Epithelial cell of prostate (primary cell): ENCODE data around the gene DUSP21.
"Not testable (repeated sequence)": the region's sequence is repeated elsewhere in the genome, so short reads cannot be mapped to it uniquely, and the experiment has no call there.

Experiments used
- DNase-seq: peaks from one replicate; pipeline ENCODE4 v3.0.0-alpha.2; 2011; ENCODE audit warnings: low read depth, low spot score
- H3K27ac ChIP-seq: fragments of 450-650 bp; 2 replicates; pipeline ENCODE4 v1.5.1; 2017; ENCODE audit warnings: mild to moderate bottlenecking

The DUSP21 gene

DNA sequence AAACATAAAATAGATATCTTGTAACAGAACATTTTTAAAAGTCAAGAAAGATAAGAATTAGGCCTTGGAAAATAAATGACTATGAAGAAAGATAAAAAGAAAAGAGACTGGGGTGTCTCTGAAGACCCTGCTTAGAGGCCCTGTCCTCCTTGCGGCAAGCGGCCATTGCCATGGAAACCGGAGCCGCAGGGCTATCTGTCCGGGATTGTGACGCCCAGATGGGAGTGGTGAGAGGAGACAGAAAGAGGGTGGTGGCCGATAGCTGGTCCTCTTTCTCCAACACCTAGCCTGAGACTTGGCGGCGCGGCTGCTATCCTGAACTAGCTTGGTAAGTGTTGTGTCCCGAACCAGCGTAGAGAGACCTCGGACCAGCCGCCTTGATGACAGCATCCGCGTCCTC lies at the start of gene DUSP21:
DUSP21 (plus strand) TSS at position 269 of the 400 bp plus-strand sequence; CDS start at position 381, 112 bp downstream.
- peak within 1 kb of the TSS; percentile 63 for H3K27ac ChIP-seq
- no peak for DNase-seq

DNA sequence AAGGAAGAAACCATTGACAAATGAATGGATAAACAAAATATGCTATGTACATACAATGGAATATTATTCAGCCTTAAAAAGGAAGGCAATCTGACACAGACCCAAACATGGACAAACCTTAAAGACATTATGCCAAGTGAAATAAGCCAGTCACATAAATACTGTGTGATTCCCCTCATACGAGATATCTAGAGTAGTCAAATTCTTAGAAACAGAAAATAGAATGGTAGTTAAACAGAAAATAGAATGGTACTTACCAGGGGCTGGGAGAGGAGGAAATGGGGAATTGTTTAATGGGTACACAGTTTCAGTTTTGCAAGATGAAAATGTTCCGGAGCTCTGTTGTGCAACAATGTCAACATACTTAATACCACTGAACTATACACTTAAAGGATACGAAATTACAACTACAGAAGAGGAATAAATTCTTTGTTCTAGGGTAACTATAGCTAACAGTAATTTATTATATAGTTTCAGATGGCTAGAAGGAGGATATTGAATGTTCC lies 47.8 kb upstream of the DUSP21 start:
- DNase-seq = no peak
- H3K27ac ChIP-seq = no peak overlapping the region

DNA sequence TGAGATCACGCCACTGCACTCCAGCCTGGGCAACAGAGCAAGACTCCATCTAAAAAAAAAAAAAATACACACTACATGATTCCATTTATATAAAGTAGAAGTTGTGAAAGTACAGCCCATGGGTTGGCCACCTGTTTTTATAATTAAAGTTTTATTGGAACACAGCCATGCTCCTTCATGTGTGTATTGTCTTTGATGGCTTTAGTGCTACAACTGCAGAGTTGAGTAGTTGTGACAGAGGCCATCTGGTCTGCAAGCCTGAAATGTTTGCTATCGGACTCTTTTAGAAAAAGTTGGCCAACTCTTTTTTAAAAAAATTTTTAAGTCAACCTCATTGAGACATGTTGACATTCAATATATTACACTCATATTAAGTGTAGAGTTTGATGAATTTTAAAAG lies 41.2 kb upstream of the DUSP21 start:
- no peak for DNase-seq
- H3K27ac ChIP-seq = no peak overlapping the region

DNA sequence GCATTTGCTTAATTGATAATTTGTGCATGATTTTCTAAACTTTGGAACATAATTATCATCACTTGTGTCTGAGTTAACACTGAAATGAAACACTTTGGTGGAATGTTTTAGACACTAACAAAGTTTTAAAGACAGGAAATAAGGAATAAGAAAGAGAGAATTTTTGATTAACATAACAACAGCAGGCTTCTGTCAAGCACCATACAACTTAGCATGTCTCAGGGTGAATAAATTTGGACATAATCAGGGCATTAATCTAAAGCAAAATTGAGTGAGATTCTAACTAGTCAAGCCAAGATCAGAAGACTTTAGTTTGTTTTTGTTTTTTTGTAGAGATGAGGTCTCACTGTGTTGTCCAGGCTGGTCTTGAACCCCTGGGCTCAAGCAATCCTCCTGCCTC lies 28.1 kb upstream of the DUSP21 start:
- DNase-seq = no peak
- H3K27ac ChIP-seq = no peak overlapping the region

DNA sequence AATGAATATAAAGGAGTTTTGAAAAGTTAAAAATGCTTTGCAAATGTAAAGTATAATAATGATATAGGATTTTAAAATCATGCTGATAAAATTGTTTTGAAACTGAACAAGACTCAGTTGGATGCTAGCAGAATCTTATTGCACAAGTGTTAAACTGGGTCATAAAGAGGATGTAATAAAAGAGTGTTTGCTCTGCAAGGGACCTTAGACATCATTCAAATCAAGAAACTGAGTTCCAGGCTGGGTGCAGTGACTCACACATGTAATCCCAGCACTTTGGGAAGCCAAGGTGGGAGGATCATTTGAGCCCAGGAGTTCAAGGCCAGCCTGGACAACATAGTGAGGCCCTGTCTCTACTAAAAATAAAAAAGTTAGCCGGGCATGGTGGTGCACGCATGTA lies 27.5 kb upstream of the DUSP21 start:
- no peak overlapping the region for H3K27ac ChIP-seq
- DNase-seq = no peak

DNA sequence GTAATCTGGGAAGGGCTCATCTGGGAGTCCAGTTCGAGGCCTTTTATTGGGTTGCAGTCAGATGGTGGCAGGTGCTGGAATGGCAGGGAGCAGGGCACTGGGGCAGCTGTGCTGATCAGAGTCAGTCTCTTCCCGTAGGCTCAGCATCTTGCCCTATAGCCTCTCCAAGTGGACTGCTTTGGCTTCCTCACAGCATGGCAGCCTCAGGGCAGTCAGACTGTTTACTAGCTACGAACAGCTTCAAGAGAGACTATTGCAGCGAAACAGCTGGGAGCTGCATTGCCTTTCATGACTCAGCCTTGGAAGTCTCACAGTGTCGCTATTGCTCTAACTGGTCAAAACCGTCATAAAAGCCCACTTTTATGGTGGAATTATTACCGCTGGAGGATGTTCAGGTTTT lies 26.8 kb upstream of the DUSP21 start:
- no peak for DNase-seq
- no peak overlapping the region for H3K27ac ChIP-seq

DNA sequence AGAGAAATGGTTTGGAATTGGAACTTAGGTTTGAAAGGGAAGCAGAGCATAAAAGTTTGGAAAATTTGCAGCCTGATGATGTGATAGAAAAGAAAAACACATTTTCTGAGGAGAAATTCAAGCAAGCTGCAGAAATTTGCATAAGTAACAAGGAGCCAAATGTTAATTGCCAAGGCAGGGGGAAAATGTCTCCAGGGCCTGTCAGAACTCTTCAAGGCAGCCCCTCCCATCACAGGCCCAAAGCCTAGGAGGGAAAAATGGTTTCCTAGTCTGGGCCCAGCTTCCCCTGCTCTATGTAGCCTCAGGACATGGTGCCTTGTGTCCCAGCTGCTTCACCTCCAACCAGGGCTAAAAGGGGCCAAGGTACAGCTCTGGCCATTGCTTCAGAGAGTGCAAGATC lies 21.2 kb upstream of the DUSP21 start:
- DNase-seq = no peak

DNA sequence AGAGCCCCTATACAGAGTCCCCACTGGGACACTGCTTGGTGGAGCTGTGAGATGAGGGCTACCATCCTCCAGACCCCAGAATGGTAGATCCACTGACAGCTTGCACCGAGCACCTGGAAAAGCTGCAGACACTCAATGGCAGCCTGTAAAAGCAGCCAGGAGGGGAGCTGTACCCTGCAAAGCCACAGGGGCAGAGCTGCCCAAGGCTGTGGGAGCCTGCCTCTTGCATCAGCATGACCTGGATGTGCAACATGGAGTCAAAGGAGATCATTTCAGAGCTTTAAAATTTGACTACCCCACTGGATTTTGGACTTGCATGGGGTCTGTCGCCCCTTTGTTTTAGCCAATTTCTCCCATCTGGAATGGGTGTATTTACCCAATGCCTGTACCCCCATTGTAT lies 20.6 kb upstream of the DUSP21 start:
- not testable (repeated sequence) for H3K27ac ChIP-seq, DNase-seq

More for the DNA sequence above, 21.2 kb upstream of the DUSP21 start:
- H3K27ac ChIP-seq = no peak overlapping the region

DNA sequence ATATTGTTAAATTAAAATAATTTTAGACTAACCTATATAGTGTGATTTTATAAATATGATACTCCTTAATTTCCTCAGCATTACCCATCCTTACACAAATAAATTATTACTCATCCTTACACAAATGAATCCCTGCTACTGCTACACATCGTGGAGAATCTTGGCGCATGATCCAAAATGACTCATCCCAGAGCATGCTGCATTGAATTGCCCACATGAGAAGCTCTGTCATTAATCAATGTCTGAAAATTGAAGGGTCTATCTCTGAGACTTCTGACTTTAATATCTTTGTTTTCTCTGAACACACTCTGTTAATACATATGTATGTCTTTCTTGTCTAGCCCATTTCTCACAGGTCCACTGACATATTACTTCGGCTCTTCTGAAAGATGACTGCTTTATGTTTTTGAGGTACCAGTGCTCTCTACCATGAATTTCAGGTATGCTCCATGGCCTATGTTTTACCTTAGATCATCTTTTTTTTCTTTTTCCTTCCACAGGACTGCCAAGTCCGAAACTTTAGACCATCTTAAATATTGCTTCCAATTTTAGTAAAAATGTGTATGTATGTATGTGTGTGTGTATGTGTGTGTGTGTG lies 15.7 kb upstream of the DUSP21 start:
- H3K27ac ChIP-seq = no peak overlapping the region
- DNase-seq = peak; percentile 37

DNA sequence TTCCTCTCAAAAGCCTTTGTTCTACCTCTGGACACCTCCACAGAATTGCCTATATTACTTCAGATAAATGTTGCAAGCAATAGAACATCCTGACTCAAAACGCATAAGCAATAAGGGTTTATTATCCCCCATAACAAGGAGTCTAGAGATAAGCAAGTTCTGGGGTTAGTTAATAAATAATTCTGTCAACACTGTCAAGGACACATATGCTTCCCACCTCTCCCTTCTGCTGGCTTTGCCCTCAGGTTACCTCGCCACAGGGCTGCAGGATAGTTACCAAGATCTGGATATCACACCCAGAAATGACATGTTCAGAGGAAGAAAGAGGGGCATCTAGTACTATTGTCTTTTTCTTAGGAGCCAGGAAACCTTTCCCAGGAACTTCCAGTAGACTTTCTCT lies 14.0 kb upstream of the DUSP21 start:
- no peak overlapping the region for H3K27ac ChIP-seq
- no peak for DNase-seq

DNA sequence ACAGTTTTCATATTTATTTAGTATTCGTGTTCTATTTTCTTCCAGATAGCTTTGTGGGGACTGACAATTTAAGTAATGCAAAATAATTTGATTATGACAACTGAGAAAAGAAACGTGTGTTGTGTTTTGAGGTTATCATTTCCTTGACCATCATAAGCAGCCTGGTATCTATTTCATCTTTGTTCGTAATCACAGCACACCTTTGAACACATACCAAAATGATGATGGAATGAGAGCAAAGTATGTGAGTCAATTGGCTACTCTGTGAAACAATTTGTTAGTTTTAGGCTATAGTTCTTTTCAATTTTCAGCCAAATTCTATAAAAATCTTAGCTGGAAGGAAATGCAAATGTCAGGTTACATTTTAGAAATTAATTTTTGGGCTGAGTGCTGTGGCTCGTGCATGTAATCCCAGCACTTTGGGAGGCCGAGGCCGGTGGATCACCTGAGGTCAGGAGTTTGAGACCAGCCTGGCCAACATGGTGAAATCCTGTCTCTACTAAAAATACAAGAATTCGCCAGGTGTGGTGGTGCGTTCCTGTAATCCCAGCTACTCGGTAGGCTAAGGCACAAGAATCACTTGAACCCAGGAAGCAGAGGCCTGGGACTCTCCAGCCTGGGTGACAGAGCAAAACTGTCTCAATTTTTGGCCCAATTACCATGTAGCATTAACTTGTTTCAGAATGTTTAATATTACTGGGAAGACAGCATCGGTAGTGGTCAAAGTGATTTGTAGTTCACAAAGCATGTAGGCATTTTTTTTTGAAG lies 1.1 kb upstream of the DUSP21 start:
- peak overlapping the region; percentile 63 for H3K27ac ChIP-seq
- DNase-seq = peak; percentile 3

DNA sequence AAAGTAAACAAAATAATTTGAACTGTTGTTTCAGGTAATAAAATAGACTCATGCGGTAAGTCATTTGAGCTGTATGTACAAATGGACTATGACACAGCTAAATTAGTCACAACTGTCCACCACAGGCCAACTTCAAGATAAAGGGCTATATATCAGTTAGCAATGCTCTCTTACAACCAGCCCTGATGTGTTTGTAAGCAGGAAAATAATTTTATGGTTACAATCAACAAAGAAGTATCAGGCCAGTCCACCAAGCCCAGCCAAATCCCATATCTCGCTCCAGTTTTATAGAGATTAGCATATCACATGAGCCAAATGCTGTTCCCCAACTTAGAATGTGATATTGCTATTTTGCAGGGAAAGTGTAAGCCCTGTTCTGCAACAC lies 511 bp upstream of the DUSP21 start:
- peak; percentile 37 for DNase-seq
- H3K27ac ChIP-seq = peak overlapping the region; percentile 63

DNA sequence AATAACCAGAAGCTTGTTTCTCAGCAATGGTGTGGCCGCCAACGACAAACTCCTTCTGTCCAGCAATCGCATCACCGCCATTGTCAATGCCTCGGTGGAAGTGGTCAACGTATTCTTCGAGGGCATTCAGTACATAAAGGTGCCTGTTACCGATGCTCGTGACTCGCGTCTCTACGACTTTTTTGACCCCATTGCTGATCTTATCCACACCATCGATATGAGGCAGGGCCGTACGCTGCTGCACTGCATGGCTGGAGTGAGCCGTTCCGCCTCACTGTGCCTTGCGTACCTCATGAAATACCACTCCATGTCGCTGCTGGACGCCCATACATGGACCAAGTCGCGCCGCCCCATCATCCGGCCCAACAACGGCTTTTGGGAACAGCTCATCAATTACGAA lies 383 bp downstream of the DUSP21 start:
- no peak for DNase-seq
- no peak overlapping the region for H3K27ac ChIP-seq

DNA sequence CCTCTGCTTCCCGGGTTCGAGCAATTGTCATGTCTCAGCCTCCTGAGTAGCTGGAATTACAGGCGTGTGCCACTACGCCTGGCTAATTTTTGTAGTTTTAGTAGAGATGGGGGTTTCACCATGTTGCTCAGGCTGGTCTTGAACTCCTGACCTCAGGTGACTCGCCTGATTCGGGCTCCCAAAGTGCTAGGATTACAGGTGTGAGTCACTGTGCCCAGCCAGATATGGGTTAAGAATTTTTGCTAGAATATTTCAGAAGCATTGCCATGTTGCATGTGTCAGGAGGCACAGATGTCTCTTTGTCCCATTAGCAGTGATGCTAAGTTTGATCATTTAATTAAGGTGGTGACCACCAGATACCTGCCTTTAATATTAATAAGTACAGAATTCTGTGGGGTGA lies 7.1 kb downstream of the DUSP21 start:
- DNase-seq, H3K27ac ChIP-seq: not testable (repeated sequence)

DNA sequence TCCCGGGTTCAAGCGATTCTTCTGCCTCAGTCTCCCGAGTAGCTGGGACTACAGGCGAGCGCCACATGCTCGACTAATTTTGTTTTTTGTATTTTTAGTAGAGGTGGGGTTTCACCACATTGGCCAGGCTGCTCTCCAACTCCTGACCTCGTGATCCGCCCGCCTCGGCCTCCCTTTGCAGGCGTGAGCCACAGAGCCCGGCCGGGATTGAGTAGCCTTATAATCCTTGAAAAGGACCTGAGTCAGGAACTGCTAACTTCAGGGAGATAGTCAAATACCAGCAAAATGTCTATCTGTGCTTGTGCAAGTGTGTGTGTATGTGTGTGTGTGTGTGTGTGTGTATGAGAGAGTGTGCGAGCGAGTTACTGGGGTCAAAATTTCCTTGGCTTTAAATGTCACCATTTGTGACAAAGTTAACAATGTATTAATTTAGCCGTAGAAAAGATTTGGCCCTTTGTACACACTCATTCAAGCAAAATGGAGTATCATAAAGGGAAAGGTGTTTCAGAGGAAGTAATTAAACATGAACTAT lies 27.4 kb downstream of the DUSP21 start:
- DNase-seq = no peak
- peak overlapping the region; percentile 86 for H3K27ac ChIP-seq

DNA sequence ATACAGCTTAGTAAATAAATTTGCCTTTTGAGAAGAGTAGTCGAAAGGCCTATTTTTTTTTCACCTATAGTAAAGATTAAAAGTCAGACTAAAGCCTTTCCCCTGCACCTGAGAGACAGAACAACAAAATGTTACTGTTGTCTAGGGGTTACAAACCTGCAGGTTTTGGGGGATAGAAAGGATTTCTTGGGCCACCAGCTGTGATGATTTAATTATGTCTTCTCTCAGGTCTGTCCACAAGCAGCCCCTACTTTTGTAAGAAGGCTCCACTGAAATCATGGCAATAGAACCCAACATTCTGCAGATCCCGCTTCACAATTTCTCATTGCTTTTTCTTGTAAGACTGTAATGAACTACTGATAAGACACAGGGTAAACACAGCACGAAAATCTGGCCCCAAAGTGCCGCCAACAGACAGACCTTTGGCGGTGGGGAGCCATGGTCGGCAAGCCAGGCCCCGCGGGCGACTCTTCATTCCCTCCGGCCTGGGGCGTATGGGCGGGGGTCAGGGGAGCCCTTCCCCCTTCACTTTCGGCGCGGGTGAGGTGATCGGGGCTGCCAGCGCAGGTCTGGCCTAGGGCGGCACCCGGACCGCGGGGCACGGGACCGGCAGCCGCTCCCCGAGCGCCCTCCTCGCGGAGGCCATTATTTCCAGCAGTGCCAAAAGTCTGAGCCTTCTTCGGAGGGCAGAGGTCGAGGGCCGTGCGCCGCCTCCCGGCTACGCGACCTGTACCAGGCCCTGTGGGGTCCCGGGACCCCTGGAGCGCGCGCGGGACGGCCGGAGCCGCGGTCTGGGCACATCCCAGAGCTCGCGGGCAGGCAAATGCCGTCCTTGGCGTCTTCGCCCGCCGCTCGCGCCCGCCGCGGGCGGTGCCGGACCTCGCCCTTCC lies 28.4 kb downstream of the DUSP21 start:
- H3K27ac ChIP-seq = peak overlapping the region; percentile 86
- DNase-seq = no peak

DNA sequence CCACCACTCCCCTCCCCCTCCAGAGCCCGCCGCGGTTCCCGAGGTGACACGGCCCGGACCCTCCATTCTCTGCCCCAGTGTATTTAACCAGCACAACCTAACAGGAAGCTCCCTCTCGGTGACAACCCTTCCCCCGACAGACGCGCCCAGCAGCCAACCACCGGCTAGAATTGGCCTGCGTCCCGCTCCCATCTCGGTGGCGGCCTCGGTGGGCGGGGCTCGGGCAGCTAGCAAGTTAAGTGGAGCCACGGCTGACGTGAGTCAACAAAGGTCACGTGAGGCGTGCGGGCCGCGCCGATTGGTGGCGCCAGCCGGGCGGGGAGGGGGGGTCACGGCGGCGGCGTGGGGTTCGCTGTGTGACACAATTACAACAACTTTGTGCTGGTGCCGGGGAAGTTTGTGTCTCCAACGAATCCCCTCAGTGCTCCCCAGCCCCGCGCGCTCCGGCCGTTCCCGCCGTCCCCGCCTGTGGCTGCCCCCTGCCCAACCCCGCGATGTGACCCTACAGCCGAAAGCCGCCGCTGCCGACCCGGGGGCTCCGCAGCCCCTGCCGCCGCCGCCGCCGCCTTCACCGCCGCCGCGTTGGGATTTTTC lies 29.1 kb downstream of the DUSP21 start, which contains the start of gene KDM6A:
KDM6A (plus strand) TSS at position 368 of the 594 bp plus-strand sequence. CDS start 364 bp downstream, outside the sequence.
- peak within 1 kb of the TSS; percentile 86 for H3K27ac ChIP-seq
- peak; percentile 72 for DNase-seq

DNA sequence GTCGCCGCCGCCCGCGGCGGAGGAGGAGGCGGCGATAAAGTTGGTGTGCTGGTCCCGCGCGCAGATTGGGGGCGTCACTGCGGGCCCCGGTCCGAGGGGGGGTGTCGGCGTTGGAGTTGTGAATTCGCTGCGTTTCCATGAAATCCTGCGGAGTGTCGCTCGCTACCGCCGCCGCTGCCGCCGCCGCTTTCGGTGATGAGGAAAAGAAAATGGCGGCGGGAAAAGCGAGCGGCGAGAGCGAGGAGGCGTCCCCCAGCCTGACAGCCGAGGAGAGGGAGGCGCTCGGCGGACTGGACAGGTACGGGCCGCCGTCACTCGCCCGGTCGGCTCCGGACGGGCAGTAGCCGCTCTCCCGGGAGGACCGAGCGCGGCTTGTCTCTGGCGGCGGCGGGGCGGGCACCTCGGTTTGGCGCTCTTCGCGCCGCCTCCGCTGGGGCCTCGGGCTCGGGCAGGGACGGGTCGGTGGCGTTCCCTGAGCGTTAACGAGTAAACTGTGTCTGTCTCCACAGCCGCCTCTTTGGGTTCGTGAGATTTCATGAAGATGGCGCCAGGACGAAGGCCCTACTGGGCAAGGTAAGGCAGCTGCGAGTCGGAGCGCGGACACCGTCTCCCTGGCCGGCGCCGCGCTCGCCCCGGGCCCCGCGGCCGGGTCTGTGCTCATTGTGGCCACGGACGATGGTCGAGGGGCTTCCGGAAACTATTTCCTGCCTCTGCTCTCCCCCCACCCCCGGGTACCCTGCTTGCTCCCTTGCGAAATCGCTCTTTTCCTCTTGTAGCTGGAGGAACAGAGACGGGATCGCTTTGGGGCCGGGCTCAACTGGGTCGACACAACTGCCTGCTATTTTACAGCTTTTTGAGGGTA lies 29.8 kb downstream of the DUSP21 start:
- peak overlapping the region; percentile 86 for H3K27ac ChIP-seq
- no peak for DNase-seq
